NB4 (cell line): ENCODE measurements around the gene GMDS.

Source experiments
- CTCF ChIP-seq: IDR thresholded peaks from one replicate; pipeline ENCODE4 v1.5.1; 2012; ENCODE audit warnings: low read depth, low read length
- MAX ChIP-seq: IDR thresholded peaks from 2 replicates; pipeline ENCODE4 v1.6.1; 2011; ENCODE audit warnings: low read depth, low read length

GRCh38 chr6:1604158-1605003, 641.0 kb downstream of the GMDS start:
- TF ChIP-seq CTCF (peak; percentile 72), MAX (no peak)
